NCI-H128 (cell line): Measurements from ENCODE around the gene CTAGE4.
"Not testable (repeated sequence)": the region's sequence is repeated elsewhere in the genome, so short reads cannot be mapped to it uniquely, and the experiment has no call there.

Experiments
- DNase-seq: peaks from one replicate; lab custom pipeline; 2025; ENCODE audit not compliant: unreplicated experiment; lab: John Stamatoyannopoulos, UW

The CTAGE4 gene, protein sequence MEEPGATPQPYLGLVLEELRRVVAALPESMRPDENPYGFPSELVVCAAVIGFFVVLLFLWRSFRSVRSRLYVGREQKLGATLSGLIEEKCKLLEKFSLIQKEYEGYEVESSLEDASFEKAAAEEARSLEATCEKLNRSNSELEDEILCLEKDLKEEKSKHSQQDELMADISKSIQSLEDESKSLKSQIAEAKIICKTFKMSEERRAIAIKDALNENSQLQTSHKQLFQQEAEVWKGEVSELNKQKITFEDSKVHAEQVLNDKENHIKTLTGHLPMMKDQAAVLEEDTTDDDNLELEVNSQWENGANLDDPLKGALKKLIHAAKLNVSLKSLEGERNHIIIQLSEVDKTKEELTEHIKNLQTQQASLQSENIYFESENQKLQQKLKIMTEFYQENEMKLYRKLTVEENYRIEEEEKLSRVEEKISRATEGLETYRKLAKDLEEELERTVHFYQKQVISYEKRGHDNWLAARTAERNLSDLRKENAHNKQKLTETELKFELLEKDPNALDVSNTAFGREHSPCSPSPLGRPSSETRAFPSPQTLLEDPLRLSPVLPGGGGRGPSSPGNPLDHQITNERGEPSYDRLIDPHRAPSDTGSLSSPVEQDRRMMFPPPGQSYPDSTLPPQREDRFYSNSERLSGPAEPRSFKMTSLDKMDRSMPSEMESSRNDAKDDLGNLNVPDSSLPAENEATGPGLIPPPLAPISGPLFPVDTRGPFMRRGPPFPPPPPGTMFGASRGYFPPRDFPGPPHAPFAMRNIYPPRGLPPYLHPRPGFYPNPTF

DNA sequence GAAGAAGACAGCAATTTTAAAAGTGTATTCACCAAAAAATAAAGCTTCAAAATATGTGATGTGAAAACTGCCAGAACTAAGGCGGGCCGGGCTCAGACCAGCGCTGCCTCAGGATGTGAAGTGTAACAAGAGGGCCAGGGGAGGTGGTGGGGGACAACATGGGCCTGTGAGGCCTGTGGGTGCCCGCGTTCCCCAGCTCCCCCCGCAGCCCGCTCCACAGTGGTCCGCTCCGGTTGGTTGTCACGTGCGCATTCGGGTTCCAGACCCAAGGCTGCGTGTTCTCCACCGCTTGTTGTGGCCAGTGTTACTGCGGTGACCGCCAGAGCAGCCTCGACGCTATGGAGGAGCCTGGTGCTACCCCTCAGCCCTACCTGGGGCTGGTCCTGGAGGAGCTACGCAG is at the start of gene CTAGE4:
TSS of gene CTAGE4 (plus strand) at position 301 of the 400 bp plus-strand sequence. CDS start at position 339, 38 bp downstream.
- DNase-seq, result not testable (repeated sequence)

DNA sequence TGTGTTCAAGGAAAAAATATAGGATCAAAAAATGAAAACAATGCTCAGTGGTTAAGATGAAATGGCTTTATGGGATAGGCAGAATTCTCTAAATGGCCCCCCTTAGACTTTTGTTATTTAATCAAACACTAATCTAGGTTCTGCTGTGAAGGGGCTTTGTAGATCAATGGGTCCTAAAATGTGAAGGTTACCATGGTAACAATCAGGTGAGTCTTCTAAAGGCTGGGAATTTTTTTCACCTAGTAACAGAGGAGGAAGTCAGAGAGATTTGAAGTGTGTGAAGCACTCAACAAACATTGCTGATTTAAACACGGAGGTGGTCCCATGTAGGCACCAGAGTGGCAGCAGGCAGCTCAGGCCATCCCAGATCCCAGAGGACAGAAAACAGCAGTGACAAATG is 49.1 kb upstream of the CTAGE4 start:
- no peak for DNase-seq

DNA sequence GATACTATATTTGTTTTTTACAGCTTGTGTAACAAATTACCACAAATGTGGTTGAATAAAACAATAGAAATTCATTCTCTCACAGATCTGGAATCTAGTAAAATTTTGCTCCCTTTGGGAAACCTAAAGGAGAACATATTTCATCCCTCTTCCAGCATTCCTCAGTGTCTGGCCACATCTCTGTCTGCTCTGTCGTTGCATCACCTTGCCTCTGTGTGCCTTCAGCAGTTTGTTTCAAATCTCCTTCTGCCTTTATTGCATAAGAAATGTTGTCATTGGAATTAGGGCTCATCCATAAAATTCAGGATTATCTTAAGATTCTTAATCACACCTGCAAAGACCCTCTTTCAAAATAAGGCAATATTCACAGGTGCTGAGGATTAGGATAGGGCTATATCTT is 45.8 kb upstream of the CTAGE4 start:
- no peak for DNase-seq

DNA sequence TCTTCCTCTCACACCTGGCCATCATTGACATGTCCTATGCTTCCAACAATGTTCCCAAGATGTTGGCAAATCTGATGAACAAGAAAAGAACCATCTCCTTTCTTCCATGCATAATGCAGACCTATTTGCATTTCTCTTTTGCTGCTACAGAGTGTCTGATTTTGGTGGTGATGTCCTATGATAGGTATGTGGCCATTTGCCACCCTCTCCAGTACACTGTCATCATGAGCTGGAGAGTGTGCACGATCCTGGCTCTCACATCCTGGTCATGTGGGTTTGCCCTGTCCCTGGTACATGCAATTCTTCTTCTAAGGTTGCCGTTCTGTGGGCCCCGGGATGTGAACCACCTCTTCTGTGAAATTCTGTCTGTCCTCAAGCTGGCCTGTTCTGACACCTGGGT is 41.1 kb upstream of the CTAGE4 start:
- DNase-seq, result no peak

DNA sequence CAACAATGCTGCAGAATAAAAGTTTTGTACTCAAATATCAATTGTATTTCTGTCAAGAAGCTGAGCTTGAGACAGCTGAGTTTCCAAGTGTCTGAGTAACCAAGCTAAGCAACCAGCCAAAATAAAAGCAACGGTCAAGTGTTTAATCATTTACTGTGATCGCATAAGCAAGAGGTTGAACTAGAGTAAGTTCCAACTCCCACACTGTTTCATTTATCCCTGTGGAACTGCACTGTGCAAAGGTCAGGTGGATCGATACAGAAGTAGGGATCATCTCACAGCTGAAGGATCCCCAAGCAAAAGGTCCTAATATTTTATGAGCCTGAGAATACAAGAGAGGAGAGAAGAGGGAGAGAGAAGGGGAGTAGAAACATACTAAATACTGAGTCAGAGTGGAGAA is 38.8 kb upstream of the CTAGE4 start:
- DNase-seq, result no peak

DNA sequence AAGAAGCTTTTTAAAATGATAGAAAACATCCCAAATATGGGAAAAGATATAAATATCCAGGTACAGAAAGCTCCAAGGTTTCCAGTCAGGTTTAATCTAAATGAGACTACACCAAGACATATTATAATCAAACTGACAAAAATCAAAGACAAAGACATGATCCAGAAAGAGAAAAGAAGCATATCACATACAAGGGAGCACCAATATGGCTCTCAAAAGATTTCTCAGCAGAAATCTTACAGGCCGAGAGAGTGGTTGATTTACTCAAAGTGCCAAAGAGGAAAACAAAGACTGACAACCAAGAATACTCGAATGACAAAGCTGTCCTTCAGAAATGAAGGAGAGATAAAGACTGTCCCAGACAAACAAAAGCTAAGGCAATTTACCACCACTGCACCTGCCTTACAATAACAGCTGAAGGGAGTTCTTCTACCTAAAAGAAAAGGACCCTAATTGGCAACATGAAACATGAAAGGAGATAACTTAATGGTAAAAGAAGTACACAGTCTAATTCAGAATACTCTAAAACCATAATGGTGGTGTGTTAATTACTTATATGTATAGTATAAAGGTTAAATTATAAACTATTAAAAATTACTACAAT is 34.9 kb upstream of the CTAGE4 start:
- DNase-seq, result no peak

DNA sequence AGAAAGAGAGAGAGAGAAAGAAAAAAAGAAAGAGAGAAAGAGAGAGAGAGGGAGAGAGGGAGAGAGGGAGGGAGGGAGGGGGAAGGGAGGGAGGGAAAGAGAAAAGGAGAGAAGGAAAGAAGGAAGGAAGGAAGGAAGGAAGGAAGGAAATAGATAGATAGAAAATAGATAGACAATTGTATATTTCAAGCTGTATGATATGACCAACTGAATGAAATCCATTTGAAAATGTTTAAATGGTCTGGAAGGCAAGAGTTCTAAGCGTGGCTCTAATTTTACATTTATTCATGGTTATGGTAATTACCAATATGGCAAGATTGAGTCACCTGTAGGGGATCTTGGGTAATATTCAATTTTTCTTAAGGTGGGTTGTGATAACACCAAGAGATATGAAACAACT is 24.4 kb upstream of the CTAGE4 start:
- no peak for DNase-seq

DNA sequence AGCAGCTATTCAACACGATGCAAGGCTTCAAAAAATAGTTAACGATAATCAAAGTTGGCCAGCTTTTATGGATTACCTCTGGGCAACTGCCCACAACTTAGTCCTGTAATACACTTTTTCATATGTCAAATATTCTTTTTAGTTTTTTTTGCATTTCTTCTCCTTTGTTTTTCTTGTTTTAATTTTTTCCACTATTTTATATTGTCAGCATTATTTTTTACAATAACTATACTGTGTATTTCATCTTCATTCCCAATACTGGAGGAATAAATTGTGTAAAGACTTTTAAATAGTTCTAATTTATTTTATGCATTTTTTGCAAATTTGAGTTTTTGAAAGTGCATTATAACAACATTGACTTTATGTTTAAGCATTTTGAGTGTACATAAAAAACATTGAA is 18.5 kb upstream of the CTAGE4 start:
- DNase-seq, result no peak

DNA sequence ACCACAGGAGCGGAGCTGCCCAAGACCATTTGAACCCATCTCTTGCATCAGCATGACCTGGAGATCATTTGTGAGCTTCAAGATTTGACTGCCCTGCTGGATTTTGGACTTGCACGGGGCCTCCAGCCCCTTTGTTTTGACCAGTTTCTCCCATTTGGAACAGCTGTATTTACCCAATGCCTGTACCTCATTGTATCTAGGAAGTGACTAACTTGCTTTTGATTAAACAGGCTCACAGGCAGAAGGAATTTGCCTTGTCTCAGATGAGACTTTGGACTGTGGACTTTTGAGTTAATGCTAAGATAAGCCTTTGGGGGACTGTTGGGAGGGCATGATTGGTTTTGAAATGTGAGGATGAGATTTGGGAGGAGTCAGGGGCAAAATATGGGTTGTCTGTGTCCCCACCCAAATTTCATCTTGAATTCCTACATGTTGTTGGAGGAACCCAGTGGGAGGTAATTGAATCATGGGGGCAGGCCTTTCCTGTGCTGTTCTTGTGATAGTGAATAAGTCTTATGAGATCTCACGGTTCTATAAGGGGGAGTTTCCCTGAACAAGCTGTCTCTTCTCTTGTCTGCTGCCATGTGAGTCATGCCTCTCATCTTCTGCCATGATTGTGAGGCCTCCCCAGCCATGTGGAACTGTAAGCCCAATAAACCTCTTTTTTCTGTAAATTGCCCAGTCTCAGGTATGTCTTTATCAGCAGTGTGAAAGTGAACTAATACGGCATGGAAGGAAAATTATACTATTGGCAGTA is 11.5 kb upstream of the CTAGE4 start:
- not testable (repeated sequence) for DNase-seq

DNA sequence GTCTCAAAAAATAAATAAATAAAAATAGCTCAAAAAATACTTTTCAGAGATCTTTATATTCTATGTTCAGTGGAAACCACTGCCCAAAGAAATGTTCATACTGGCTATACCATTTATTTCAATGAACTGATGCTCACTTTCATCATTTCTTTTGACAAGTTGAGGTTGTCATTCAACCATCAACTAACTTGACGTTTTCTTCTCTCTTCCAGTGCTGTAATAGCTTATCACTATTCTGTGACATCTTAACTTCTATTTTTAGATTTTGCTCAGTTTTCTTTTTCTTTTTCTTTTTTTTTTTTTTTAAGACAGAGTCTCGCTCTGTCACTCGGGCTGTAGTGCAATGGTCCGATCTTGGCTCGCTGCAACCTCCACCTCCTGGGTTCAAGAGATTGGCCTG is 8.7 kb upstream of the CTAGE4 start:
- DNase-seq, result no peak

DNA sequence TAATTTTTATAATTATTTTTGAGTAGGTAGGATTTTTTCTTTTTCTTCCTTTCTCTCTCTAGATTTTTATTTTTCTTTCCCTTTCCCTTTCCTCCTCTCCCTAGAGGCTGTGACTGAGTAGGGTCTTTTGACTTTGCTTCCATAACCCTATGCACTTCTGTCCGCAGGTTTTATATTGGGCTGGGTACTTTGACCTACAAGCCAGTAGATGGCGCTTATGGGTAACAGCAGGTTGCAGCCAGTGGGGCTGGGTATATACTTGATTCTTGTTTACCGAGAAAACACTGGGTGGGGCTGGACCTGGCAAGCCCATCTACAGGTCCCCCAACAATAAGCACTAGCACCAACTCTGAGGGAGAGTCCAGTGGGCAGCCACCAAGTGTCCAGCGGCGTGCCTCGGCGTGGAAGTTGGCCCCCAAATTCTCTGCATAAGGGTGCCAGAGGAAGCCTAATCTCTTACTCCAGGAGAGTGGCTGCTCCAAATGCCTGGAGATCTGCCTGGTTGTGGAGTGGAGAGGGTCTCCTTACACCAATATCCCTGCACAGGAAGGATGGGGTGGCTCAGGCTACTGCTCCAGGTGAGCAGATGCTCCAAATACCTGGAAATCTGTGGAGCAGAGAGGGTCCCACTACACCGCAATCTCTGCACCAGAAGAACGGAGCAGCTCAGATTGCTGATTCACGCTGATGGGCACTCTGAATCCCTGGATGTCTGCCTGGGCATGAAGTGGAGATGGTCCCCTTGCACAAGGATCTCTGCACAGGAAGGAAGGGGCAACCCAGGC is 4.7 kb upstream of the CTAGE4 start:
- not testable (repeated sequence) for DNase-seq

DNA sequence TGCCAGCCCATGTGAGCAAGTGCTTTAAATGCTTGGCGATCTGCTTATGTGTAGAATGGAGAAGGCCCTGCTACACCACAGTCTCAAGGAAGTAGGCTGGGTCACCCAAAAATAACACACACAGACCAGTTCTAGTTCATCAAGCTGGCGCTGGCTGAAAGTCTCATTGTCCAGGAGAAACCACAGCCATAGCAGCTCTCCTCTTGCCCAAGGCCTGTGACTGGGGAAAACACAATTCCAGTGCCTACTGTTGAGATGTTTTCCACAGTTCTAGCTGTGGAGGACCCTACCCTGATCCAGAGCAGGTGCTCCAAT is 4.1 kb upstream of the CTAGE4 start:
- not testable (repeated sequence) for DNase-seq

DNA sequence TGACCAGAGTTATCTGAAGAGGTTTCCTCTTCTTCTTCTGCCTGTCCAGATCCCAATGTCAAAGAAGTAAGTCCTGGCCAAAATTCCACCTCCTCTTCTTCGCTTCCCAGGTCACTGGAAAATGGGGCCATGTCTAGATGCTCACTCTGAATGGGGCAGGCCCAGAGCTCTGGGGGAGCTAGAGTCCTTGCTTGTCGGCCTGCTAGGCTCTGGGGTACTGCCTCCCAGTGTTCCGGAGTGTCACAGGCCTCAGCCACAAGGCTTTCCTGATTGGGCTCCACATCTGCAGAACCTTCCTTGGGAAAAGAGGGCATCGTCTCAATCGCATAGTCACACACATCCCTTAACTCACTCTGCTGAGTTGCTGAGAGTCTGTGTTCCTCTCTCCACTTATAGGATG is 4.6 kb downstream of the CTAGE4 start:
- not testable (repeated sequence) for DNase-seq

DNA sequence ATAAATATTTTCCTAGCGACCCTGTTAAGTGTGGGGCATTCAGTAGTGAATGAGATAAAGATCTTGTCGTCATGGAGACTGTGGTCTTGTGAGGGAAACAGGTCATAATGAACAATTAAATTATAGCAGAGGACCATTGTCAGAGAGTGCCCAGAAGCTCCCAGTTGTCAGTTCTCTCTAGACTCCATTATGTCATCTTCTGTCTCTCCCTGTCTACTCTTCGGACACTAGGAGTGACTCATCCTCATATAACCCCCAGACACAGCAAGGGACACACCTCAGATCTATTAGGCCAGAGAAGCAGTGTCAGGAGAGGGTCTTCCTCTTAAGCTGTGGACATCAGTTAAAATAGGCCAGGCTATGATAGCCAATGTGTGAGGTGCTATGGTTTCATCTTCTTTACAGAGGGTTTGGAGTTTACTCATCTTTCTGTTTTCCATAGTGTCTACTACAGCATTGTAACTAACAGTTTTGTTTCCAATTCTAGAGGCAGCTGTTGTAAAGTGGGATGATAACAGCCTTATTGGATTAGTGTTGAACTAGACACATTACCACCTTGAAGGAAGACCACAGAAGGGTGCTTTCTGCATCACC is 5.4 kb downstream of the CTAGE4 start:
- DNase-seq, result not testable (repeated sequence)

DNA sequence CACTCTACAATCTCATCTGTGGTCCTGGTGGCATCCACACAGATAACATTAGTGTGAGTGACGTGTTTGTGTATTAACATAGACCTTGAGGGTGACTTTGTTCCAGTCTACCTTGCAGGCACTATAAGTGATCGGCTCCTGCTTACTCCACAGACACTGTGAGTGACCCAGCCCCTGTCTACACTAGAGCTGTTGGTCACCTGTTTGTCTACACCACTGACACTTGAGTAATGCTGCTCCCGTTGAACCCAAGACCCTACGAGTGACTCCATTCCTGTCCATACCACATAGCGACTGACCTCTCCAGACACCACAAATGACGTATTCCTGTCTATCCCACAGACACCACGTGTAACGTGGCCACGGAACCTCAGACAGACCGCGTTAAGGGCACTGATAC is 10.5 kb downstream of the CTAGE4 start:
- not testable (repeated sequence) for DNase-seq

DNA sequence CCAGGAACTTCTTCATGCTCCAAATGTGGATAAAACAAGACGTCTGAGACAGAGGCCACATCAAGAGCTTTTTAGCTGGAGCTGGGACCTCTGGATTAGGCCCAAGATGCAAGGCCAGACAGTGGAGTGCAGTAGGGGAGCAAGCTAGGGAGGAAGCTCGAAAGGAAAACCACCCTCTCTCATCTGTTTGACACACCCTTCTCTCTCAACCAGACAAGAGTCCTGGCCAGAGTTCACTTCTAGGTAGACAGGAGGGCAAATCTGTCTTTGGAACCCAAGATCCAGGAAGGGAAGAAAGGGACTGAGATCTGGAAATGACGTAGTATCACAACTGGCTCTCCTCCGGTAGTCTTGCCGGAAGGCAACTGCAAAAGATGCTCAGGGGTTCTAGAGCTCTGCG is 11.2 kb downstream of the CTAGE4 start:
- DNase-seq, result not testable (repeated sequence)

DNA sequence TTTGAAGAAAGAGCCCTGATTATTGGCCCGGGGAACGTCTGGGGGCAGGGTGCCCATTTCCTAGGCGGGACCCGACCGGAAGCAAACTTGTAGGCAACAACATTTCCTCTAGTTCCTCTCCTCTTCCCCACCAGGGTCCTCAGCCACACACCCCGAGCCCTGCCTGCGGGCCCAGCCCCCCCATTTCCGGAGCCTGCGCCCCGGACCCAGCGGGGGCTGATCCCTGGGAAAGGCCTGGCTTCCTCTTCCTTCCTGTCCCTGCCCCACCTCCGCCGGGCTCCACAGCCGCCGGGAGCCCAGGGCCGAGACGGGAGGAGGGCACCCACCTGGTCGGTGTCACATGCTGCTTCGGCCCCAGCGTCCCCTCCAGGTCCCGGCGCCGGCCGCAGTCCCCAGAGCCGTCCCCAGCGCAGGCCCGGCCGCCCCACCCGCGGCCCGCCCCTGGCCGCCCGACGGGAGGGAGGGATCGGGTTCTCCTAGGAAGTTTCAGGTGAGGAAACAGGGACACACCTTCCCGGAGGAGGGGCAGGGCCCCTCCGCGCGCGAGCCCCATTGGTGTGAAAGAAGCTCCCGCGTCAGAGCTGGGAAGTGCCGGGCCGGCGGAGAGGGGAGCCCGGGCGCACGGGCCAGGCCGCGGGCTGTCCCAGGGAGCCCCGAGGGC is 12.1 kb downstream of the CTAGE4 start, which contains the start of gene ARHGEF35:
TSS of gene ARHGEF35 (minus strand) at position 622 of the 661 bp plus-strand sequence. CDS start 7,450 bp downstream, outside the sequence.
- not testable (repeated sequence) for DNase-seq

DNA sequence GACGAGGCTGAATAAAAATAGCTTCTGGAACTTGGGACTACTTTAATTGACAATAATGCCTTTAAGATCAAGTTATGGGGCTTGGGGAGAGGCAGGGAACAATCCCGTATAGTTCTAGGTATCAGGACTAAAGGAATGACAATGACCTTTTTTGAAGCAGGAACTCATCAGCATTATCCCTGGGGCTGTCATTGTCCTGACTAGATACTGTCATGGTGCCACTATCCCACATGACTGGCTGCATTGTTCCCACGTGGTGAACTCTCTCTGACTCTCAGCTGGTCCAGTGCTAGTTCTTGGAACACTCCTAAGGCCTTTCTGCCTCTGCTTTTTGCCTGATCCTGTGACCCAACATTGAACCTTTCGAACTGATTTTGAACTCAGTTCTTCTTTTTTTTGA is 15.7 kb downstream of the CTAGE4 start:
- DNase-seq, result not testable (repeated sequence)

DNA sequence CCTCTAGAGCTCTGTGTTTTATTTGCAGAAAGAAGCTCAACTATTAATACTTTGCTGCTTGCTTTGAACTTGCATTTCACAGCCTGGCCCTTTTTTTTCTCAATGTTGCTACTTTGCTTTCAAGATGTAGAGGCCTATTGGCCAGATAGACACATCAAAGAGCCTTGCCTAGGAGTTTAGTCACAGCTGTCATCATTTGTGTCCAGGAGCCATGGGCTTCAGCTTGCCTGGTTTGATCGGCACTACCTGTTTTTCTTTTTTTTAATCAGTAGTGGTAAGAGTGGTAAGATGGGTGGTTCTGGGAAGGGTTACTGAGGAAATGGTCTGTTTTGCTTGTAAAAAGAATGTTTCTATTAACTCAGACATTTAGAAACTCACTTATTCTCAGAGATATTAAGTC is 18.7 kb downstream of the CTAGE4 start:
- DNase-seq, result not testable (repeated sequence)
